GM23338 (cell line): ENCODE measurements around the gene RIPOR3.

Source experiments
- CREB1 ChIP-seq: fragments of 250-450 bp; sonication (Bioruptor Pico); IDR thresholded peaks from 2 replicates; pipeline ENCODE4 v1.5.0; 2020; ENCODE audit warnings: low read depth, mild to moderate bottlenecking, moderate library complexity
- EZH2 ChIP-seq: fragments of 200-600 bp; sonication (generic); IDR thresholded peaks from one replicate; pipeline ENCODE4 v1.8.0; 2017; ENCODE audit warnings: antibody characterized with exemption, mild to moderate bottlenecking, low read depth; ENCODE audit not compliant: unreplicated experiment
- EZH2phosphoT487 ChIP-seq: fragments of 200-600 bp; sonication (generic); IDR thresholded peaks from one replicate; pipeline ENCODE4 v1.8.1; 2018; ENCODE audit warnings: antibody characterized with exemption; ENCODE audit not compliant: unreplicated experiment
- POLR2AphosphoS5 ChIP-seq: IDR thresholded peaks from 2 replicates; pipeline ENCODE4 v1.6.1; 2016; ENCODE audit warnings: antibody characterized with exemption, low read depth
- ZNF114 ChIP-seq: fragments of 250-450 bp; sonication (Bioruptor Pico); IDR thresholded peaks from 2 replicates; pipeline ENCODE4 v1.5.0; 2020; ENCODE audit warnings: mild to moderate bottlenecking, moderate library complexity
- TF ChIP-seq, protein P1 (sequence below), 2 experiments: fragments of 200-600 bp in 1 of 2; sonication (generic) in 1 of 2; conservative IDR thresholded peaks; 2 replicates each; pipeline versions ENCODE4 v1.5.1 to v1.6.1; 2016 to 2017; ENCODE audit warnings: antibody characterized with exemption in 2 of 2, low read depth in 2 of 2, mild to moderate bottlenecking in 2 of 2, moderate library complexity in 1 of 2
- TF ChIP-seq, protein P2 (sequence below): fragments of 250-450 bp; sonication (Bioruptor Pico); IDR thresholded peaks from 2 replicates; pipeline ENCODE4 v1.5.0; 2020; ENCODE audit warnings: mild to moderate bottlenecking, moderate library complexity
- TF ChIP-seq, protein P3 (sequence below): IDR thresholded peaks from one replicate; pipeline ENCODE4 v1.6.1; 2018; ENCODE audit warnings: antibody characterized with exemption; ENCODE audit not compliant: unreplicated experiment
- TF ChIP-seq, protein P4 (sequence below): IDR thresholded peaks from 2 replicates; pipeline ENCODE4 v1.6.1; 2016; ENCODE audit warnings: antibody characterized with exemption

DNA sequence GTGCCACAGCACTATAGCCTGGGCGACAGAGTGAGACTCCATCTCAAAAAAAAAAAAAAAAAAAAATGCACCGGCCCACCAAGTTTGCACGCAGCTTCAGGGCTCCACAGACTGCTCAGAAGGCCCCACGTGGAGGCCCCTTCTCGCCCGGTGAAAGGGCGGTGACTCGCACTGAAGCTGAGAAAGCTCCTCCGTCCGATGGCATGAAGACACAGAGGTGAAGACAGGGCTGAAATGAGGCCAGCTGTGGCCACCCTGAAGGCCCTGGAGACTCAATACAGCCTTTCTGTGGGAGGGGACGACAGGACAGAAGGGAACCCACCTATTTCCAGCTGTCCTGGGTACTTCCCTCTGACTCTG is 97.1 kb downstream of the RIPOR3 start:
- TF ChIP-seq, protein P1, sequence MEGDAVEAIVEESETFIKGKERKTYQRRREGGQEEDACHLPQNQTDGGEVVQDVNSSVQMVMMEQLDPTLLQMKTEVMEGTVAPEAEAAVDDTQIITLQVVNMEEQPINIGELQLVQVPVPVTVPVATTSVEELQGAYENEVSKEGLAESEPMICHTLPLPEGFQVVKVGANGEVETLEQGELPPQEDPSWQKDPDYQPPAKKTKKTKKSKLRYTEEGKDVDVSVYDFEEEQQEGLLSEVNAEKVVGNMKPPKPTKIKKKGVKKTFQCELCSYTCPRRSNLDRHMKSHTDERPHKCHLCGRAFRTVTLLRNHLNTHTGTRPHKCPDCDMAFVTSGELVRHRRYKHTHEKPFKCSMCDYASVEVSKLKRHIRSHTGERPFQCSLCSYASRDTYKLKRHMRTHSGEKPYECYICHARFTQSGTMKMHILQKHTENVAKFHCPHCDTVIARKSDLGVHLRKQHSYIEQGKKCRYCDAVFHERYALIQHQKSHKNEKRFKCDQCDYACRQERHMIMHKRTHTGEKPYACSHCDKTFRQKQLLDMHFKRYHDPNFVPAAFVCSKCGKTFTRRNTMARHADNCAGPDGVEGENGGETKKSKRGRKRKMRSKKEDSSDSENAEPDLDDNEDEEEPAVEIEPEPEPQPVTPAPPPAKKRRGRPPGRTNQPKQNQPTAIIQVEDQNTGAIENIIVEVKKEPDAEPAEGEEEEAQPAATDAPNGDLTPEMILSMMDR (conservative IDR thresholded peaks at IDR 0.05; ENCODE audit: low read depth in 2 of 2): no peak
- TF ChIP-seq EZH2 (no peak), ZNF114 (CRISPR knock-in tag) (no peak), CREB1 (CRISPR knock-in tag) (no peak), POLR2AphosphoS5 (no peak), EZH2phosphoT487 (no peak)
- TF ChIP-seq, protein P2, sequence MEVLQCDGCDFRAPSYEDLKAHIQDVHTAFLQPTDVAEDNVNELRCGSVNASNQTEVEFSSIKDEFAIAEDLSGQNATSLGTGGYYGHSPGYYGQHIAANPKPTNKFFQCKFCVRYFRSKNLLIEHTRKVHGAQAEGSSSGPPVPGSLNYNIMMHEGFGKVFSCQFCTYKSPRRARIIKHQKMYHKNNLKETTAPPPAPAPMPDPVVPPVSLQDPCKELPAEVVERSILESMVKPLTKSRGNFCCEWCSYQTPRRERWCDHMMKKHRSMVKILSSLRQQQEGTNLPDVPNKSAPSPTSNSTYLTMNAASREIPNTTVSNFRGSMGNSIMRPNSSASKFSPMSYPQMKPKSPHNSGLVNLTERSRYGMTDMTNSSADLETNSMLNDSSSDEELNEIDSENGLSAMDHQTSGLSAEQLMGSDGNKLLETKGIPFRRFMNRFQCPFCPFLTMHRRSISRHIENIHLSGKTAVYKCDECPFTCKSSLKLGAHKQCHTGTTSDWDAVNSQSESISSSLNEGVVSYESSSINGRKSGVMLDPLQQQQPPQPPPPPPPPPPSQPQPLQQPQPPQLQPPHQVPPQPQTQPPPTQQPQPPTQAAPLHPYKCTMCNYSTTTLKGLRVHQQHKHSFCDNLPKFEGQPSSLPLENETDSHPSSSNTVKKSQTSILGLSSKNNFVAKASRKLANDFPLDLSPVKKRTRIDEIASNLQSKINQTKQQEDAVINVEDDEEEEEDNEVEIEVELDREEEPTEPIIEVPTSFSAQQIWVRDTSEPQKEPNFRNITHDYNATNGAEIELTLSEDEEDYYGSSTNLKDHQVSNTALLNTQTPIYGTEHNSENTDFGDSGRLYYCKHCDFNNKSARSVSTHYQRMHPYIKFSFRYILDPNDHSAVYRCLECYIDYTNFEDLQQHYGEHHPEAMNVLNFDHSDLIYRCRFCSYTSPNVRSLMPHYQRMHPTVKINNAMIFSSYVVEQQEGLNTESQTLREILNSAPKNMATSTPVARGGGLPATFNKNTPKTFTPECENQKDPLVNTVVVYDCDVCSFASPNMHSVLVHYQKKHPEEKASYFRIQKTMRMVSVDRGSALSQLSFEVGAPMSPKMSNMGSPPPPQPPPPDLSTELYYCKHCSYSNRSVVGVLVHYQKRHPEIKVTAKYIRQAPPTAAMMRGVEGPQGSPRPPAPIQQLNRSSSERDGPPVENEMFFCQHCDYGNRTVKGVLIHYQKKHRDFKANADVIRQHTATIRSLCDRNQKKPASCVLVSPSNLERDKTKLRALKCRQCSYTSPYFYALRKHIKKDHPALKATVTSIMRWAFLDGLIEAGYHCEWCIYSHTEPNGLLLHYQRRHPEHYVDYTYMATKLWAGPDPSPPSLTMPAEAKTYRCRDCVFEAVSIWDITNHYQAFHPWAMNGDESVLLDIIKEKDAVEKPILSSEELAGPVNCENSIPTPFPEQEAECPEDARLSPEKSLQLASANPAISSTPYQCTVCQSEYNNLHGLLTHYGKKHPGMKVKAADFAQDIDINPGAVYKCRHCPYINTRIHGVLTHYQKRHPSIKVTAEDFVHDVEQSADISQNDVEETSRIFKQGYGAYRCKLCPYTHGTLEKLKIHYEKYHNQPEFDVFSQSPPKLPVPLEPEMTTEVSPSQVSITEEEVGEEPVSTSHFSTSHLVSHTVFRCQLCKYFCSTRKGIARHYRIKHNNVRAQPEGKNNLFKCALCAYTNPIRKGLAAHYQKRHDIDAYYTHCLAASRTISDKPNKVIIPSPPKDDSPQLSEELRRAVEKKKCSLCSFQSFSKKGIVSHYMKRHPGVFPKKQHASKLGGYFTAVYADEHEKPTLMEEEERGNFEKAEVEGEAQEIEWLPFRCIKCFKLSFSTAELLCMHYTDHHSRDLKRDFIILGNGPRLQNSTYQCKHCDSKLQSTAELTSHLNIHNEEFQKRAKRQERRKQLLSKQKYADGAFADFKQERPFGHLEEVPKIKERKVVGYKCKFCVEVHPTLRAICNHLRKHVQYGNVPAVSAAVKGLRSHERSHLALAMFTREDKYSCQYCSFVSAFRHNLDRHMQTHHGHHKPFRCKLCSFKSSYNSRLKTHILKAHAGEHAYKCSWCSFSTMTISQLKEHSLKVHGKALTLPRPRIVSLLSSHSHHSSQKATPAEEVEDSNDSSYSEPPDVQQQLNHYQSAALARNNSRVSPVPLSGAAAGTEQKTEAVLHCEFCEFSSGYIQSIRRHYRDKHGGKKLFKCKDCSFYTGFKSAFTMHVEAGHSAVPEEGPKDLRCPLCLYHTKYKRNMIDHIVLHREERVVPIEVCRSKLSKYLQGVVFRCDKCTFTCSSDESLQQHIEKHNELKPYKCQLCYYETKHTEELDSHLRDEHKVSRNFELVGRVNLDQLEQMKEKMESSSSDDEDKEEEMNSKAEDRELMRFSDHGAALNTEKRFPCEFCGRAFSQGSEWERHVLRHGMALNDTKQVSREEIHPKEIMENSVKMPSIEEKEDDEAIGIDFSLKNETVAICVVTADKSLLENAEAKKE (CRISPR knock-in tag): no peak
- TF ChIP-seq, protein P3, sequence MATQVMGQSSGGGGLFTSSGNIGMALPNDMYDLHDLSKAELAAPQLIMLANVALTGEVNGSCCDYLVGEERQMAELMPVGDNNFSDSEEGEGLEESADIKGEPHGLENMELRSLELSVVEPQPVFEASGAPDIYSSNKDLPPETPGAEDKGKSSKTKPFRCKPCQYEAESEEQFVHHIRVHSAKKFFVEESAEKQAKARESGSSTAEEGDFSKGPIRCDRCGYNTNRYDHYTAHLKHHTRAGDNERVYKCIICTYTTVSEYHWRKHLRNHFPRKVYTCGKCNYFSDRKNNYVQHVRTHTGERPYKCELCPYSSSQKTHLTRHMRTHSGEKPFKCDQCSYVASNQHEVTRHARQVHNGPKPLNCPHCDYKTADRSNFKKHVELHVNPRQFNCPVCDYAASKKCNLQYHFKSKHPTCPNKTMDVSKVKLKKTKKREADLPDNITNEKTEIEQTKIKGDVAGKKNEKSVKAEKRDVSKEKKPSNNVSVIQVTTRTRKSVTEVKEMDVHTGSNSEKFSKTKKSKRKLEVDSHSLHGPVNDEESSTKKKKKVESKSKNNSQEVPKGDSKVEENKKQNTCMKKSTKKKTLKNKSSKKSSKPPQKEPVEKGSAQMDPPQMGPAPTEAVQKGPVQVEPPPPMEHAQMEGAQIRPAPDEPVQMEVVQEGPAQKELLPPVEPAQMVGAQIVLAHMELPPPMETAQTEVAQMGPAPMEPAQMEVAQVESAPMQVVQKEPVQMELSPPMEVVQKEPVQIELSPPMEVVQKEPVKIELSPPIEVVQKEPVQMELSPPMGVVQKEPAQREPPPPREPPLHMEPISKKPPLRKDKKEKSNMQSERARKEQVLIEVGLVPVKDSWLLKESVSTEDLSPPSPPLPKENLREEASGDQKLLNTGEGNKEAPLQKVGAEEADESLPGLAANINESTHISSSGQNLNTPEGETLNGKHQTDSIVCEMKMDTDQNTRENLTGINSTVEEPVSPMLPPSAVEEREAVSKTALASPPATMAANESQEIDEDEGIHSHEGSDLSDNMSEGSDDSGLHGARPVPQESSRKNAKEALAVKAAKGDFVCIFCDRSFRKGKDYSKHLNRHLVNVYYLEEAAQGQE: no peak
- TF ChIP-seq, protein P4, sequence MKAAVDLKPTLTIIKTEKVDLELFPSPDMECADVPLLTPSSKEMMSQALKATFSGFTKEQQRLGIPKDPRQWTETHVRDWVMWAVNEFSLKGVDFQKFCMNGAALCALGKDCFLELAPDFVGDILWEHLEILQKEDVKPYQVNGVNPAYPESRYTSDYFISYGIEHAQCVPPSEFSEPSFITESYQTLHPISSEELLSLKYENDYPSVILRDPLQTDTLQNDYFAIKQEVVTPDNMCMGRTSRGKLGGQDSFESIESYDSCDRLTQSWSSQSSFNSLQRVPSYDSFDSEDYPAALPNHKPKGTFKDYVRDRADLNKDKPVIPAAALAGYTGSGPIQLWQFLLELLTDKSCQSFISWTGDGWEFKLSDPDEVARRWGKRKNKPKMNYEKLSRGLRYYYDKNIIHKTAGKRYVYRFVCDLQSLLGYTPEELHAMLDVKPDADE: no peak
